Measurements from ENCODE around the gene LMX1B.
A peak's percentile ranks its signal among the peaks of the same experiment; 100 is the strongest.

LMX1B gene

GRCh38 chr9:126682113-126682810 is 68.5 kb downstream of the LMX1B start:
- Histone ChIP-seq H3K79me2 (ENCODE audit: control insufficient read depth, insufficient read depth, low read length, poor library complexity) (no peaks in the 10 kb centered on the region), H2BK5ac (ENCODE audit: low read depth, low read length, poor library complexity) (no peak overlapping the region), H2BK12ac (ENCODE audit: low read length) (no peak overlapping the region), H2AFZ (ENCODE audit: insufficient read depth, low read length, poor library complexity) (no peak overlapping the region), H4K91ac (ENCODE audit: low read depth, low read length) (no peak overlapping the region), H3K4me2 (ENCODE audit: low read length) (no peak overlapping the region), H4K12ac (ENCODE audit: low read depth, low read length) (no peak overlapping the region), H3K9ac (ENCODE audit: low read length) (no peak overlapping the region), H3K27ac (ENCODE audit: low read depth, low read length) (no peak overlapping the region), H3K36me3 (ENCODE audit: control insufficient read depth in 1 of 2, insufficient read depth in 2 of 2, low read length in 2 of 2) (no peaks in the 10 kb centered on the region), H2BK120ac (ENCODE audit: insufficient read depth, low read length, poor library complexity) (no peak overlapping the region), H3K4me3 (ENCODE audit: low read depth, low read length) (no peak overlapping the region), H3K4me1 (ENCODE audit: control insufficient read depth in 1 of 2, insufficient read depth in 2 of 2, low read length in 2 of 2) (peaks cover 0 to 2% of the 10 kb centered on the region in 2 experiments), H2AK5ac (ENCODE audit: low read length) (no peak overlapping the region), H4K8ac (ENCODE audit: low read depth, low read length) (no peak overlapping the region), H3K18ac (ENCODE audit: low read length) (no peak overlapping the region), H3K27me3 (ENCODE audit: insufficient read depth, low read length) (peaks cover 48% of the 10 kb centered on the region), H3K14ac (ENCODE audit: low read length) (no peak overlapping the region), H3K23ac (ENCODE audit: low read length) (no peak overlapping the region), H3K9me3 (ENCODE audit: insufficient read depth, low read depth, low read length) (peaks cover 7% of the 10 kb centered on the region), H3K79me1 (ENCODE audit: low read length) (no peaks in the 10 kb centered on the region), H3K4ac (ENCODE audit: low read depth, low read length) (no peak overlapping the region)
- WGBS (ENCODE audit: extremely low coverage, insufficient coverage, insufficient read length): no CpG with 5 or more reads among the region's 24 CpGs
- DNase-seq: peak; percentile 30 to 39

GRCh38 chr9:126682928-126683697 is 69.4 kb downstream of the LMX1B start:
- H4K12ac ChIP-seq (ENCODE audit: low read depth, low read length): no peak overlapping the region
- H2AK5ac ChIP-seq (ENCODE audit: low read length): no peak overlapping the region
- H3K79me1 ChIP-seq (ENCODE audit: low read length): no peaks in the 10 kb centered on the region
- H3K9me3 ChIP-seq (ENCODE audit: insufficient read depth, low read depth, low read length): peaks cover 5% of the 10 kb centered on the region
- no peaks in the 10 kb centered on the region for H3K79me2 ChIP-seq (ENCODE audit: control insufficient read depth, insufficient read depth, low read length, poor library complexity)
- no peak overlapping the region for H3K4ac ChIP-seq (ENCODE audit: low read depth, low read length)
- no peak overlapping the region for H3K27ac ChIP-seq (ENCODE audit: low read depth, low read length)
- no peak overlapping the region for H2BK5ac ChIP-seq (ENCODE audit: low read depth, low read length, poor library complexity)
- H3K9ac ChIP-seq (ENCODE audit: low read length): no peak overlapping the region
- H3K4me3 ChIP-seq (ENCODE audit: low read depth, low read length): no peak overlapping the region
- no peak overlapping the region for H4K8ac ChIP-seq (ENCODE audit: low read depth, low read length)
- H3K4me1 ChIP-seq (ENCODE audit: control insufficient read depth in 1 of 2, insufficient read depth in 2 of 2, low read length in 2 of 2): peaks cover 0 to 2% of the 10 kb centered on the region in 2 experiments
- H3K36me3 ChIP-seq (ENCODE audit: control insufficient read depth in 1 of 2, insufficient read depth in 2 of 2, low read length in 2 of 2): no peaks in the 10 kb centered on the region
- H3K14ac ChIP-seq (ENCODE audit: low read length): no peak overlapping the region
- peak overlapping the region; percentile 34 for H3K4me2 ChIP-seq (ENCODE audit: low read length)
- WGBS (ENCODE audit: extremely low coverage, insufficient coverage, insufficient read length): no CpG with 5 or more reads among the region's 69 CpGs
- no peak overlapping the region for H2BK12ac ChIP-seq (ENCODE audit: low read length)
- no peak overlapping the region for H2AFZ ChIP-seq (ENCODE audit: insufficient read depth, low read length, poor library complexity)
- H3K23ac ChIP-seq (ENCODE audit: low read length): no peak overlapping the region
- DNase-seq: peak; percentile 44 to 80
- H2BK120ac ChIP-seq (ENCODE audit: insufficient read depth, low read length, poor library complexity): no peak overlapping the region
- H4K91ac ChIP-seq (ENCODE audit: low read depth, low read length): no peak overlapping the region
- H3K27me3 ChIP-seq (ENCODE audit: insufficient read depth, low read length): peaks cover 40% of the 10 kb centered on the region
- H3K18ac ChIP-seq (ENCODE audit: low read length): no peak overlapping the region

GRCh38 chr9:126683698-126684044 is 69.9 kb downstream of the LMX1B start:
- no peak overlapping the region for H4K12ac ChIP-seq (ENCODE audit: low read depth, low read length)
- WGBS (ENCODE audit: extremely low coverage, insufficient coverage, insufficient read length): no CpG with 5 or more reads among the region's 5 CpGs
- H4K91ac ChIP-seq (ENCODE audit: low read depth, low read length): no peak overlapping the region
- no peak overlapping the region for H2AFZ ChIP-seq (ENCODE audit: insufficient read depth, low read length, poor library complexity)
- no peak overlapping the region for H2AK5ac ChIP-seq (ENCODE audit: low read length)
- peaks cover 5% of the 10 kb centered on the region for H3K9me3 ChIP-seq (ENCODE audit: insufficient read depth, low read depth, low read length)
- no peaks in the 10 kb centered on the region for H3K79me2 ChIP-seq (ENCODE audit: control insufficient read depth, insufficient read depth, low read length, poor library complexity)
- H2BK12ac ChIP-seq (ENCODE audit: low read length): no peak overlapping the region
- no peak overlapping the region for H3K9ac ChIP-seq (ENCODE audit: low read length)
- H2BK5ac ChIP-seq (ENCODE audit: low read depth, low read length, poor library complexity): no peak overlapping the region
- H4K8ac ChIP-seq (ENCODE audit: low read depth, low read length): no peak overlapping the region
- H3K4me2 ChIP-seq (ENCODE audit: low read length): no peak overlapping the region
- DNase-seq: peak in 1 of 2 donors; percentile 18
- no peak overlapping the region for H3K23ac ChIP-seq (ENCODE audit: low read length)
- H3K4me1 ChIP-seq (ENCODE audit: control insufficient read depth in 1 of 2, insufficient read depth in 2 of 2, low read length in 2 of 2): peaks cover 0 to 2% of the 10 kb centered on the region in 2 experiments
- no peak overlapping the region for H3K27ac ChIP-seq (ENCODE audit: low read depth, low read length)
- no peaks in the 10 kb centered on the region for H3K36me3 ChIP-seq (ENCODE audit: control insufficient read depth in 1 of 2, insufficient read depth in 2 of 2, low read length in 2 of 2)
- H3K4me3 ChIP-seq (ENCODE audit: low read depth, low read length): no peak overlapping the region
- H3K4ac ChIP-seq (ENCODE audit: low read depth, low read length): no peak overlapping the region
- peaks cover 40% of the 10 kb centered on the region for H3K27me3 ChIP-seq (ENCODE audit: insufficient read depth, low read length)
- H2BK120ac ChIP-seq (ENCODE audit: insufficient read depth, low read length, poor library complexity): no peak overlapping the region
- H3K18ac ChIP-seq (ENCODE audit: low read length): no peak overlapping the region
- H3K79me1 ChIP-seq (ENCODE audit: low read length): no peaks in the 10 kb centered on the region
- H3K14ac ChIP-seq (ENCODE audit: low read length): no peak overlapping the region

- no peak overlapping the region for H3K4me2 ChIP-seq (ENCODE audit: low read length)
- peak; percentile 35 to 64 for DNase-seq
- no peak overlapping the region for H3K4ac ChIP-seq (ENCODE audit: low read depth, low read length)
- no peak overlapping the region for H2BK12ac ChIP-seq (ENCODE audit: low read length)
- H4K91ac ChIP-seq (ENCODE audit: low read depth, low read length): no peak overlapping the region
- H3K9ac ChIP-seq (ENCODE audit: low read length): no peak overlapping the region
- no peak overlapping the region for H3K14ac ChIP-seq (ENCODE audit: low read length)
- no peak overlapping the region for H4K8ac ChIP-seq (ENCODE audit: low read depth, low read length)
- peaks cover 40% of the 10 kb centered on the region for H3K27me3 ChIP-seq (ENCODE audit: insufficient read depth, low read length)
- no peak overlapping the region for H3K27ac ChIP-seq (ENCODE audit: low read depth, low read length)
- no peaks in the 10 kb centered on the region for H3K79me2 ChIP-seq (ENCODE audit: control insufficient read depth, insufficient read depth, low read length, poor library complexity)
- peaks cover 5% of the 10 kb centered on the region for H3K9me3 ChIP-seq (ENCODE audit: insufficient read depth, low read depth, low read length)
- H2BK120ac ChIP-seq (ENCODE audit: insufficient read depth, low read length, poor library complexity): no peak overlapping the region
- H2AFZ ChIP-seq (ENCODE audit: insufficient read depth, low read length, poor library complexity): no peak overlapping the region
- H3K36me3 ChIP-seq (ENCODE audit: control insufficient read depth in 1 of 2, insufficient read depth in 2 of 2, low read length in 2 of 2): no peaks in the 10 kb centered on the region
- no peak overlapping the region for H3K18ac ChIP-seq (ENCODE audit: low read length)
- no peak overlapping the region for H3K4me3 ChIP-seq (ENCODE audit: low read depth, low read length)
- H2AK5ac ChIP-seq (ENCODE audit: low read length): no peak overlapping the region
- no peak overlapping the region for H2BK5ac ChIP-seq (ENCODE audit: low read depth, low read length, poor library complexity)
- no peak overlapping the region for H4K12ac ChIP-seq (ENCODE audit: low read depth, low read length)
- H3K4me1 ChIP-seq (ENCODE audit: control insufficient read depth in 1 of 2, insufficient read depth in 2 of 2, low read length in 2 of 2): peaks cover 0 to 2% of the 10 kb centered on the region in 2 experiments
- no peak overlapping the region for H3K23ac ChIP-seq (ENCODE audit: low read length)
- no CpG with 5 or more reads among the region's 3 CpGs for WGBS (ENCODE audit: extremely low coverage, insufficient coverage, insufficient read length)
- H3K79me1 ChIP-seq (ENCODE audit: low read length): no peaks in the 10 kb centered on the region
These were observed 70.6 kb downstream of the LMX1B start for GRCh38 chr9:126684345-126684744.

Measured in trophoblast cell (in vitro differentiated cells and primary cell).